ENCODE measurements around the gene MEGF11.

MEGF11 gene

GRCh38 chr15:66022163-66022525 is 231.4 kb downstream of the MEGF11 start:
- H3K4me3 ChIP-seq (ENCODE audit: low read depth, low read length): no peak overlapping the region
- peaks cover 13% of the 10 kb centered on the region for H3K4me1 ChIP-seq
- no peak overlapping the region for H2AFZ ChIP-seq
- no peak for TF ChIP-seq CTCF (IDR thresholded peaks at IDR 0.05)
- H3K4me2 ChIP-seq (ENCODE audit: low read length): no peak overlapping the region
- H3K27me3 ChIP-seq (ENCODE audit: control insufficient read depth, insufficient read depth, low read length): no peaks in the 10 kb centered on the region
- no peaks in the 10 kb centered on the region for H3K79me2 ChIP-seq
- H3K9me3 ChIP-seq (ENCODE audit: control insufficient read depth, low read length): no peaks in the 10 kb centered on the region
- H3K27ac ChIP-seq: peak overlapping the region; percentile 62
- H3K9ac ChIP-seq: no peak overlapping the region
- H3K36me3 ChIP-seq (ENCODE audit: control insufficient read depth, insufficient read depth, low read length): no peaks in the 10 kb centered on the region

- Histone ChIP-seq H3K36me3 (ENCODE audit: control insufficient read depth, insufficient read depth, low read length) (no peaks in the 10 kb centered on the region), H3K4me1 (peaks cover 13% of the 10 kb centered on the region), H3K27me3 (ENCODE audit: control insufficient read depth, insufficient read depth, low read length) (no peaks in the 10 kb centered on the region), H2AFZ (peak overlapping the region; percentile 46), H3K79me2 (no peaks in the 10 kb centered on the region), H3K27ac (peak overlapping the region; percentile 62), H3K4me2 (ENCODE audit: low read length) (no peak overlapping the region), H3K9ac (no peak overlapping the region), H3K4me3 (ENCODE audit: low read depth, low read length) (no peak overlapping the region), H3K9me3 (ENCODE audit: control insufficient read depth, low read length) (no peaks in the 10 kb centered on the region)
- TF ChIP-seq CTCF (IDR thresholded peaks at IDR 0.05): no peak
Measured at GRCh38 chr15:66021496-66022162, 231.9 kb downstream of the MEGF11 start.

GRCh38 chr15:66019826-66020398 is 233.6 kb downstream of the MEGF11 start:
- TF ChIP-seq CTCF (IDR thresholded peaks at IDR 0.05): no peak
- Histone ChIP-seq H2AFZ (no peak overlapping the region), H3K9me3 (ENCODE audit: control insufficient read depth, low read length) (no peaks in the 10 kb centered on the region)

GRCh38 chr15:66019368-66019767 is 234.2 kb downstream of the MEGF11 start:
- no peak overlapping the region for H2AFZ ChIP-seq
- H3K27ac ChIP-seq: no peak overlapping the region
- H3K9ac ChIP-seq: no peak overlapping the region
- no peaks in the 10 kb centered on the region for H3K9me3 ChIP-seq (ENCODE audit: control insufficient read depth, low read length)
- H3K4me1 ChIP-seq: peaks cover 7% of the 10 kb centered on the region
- TF ChIP-seq CTCF (IDR thresholded peaks at IDR 0.05): no peak
- no peaks in the 10 kb centered on the region for H3K79me2 ChIP-seq
- H3K4me2 ChIP-seq (ENCODE audit: low read length): no peak overlapping the region
- no peaks in the 10 kb centered on the region for H3K36me3 ChIP-seq (ENCODE audit: control insufficient read depth, insufficient read depth, low read length)
- H3K27me3 ChIP-seq (ENCODE audit: control insufficient read depth, insufficient read depth, low read length): no peaks in the 10 kb centered on the region
- H3K4me3 ChIP-seq (ENCODE audit: low read depth, low read length): no peak overlapping the region

More at GRCh38 chr15:66019826-66020398, 233.6 kb downstream of the MEGF11 start:
- H3K4me3 ChIP-seq (ENCODE audit: low read depth, low read length): no peak overlapping the region
- no peak overlapping the region for H3K27ac ChIP-seq
- no peaks in the 10 kb centered on the region for H3K36me3 ChIP-seq (ENCODE audit: control insufficient read depth, insufficient read depth, low read length)
- H3K4me1 ChIP-seq: peaks cover 11% of the 10 kb centered on the region
- no peak overlapping the region for H3K4me2 ChIP-seq (ENCODE audit: low read length)
- no peaks in the 10 kb centered on the region for H3K27me3 ChIP-seq (ENCODE audit: control insufficient read depth, insufficient read depth, low read length)
- no peak overlapping the region for H3K9ac ChIP-seq
- H3K79me2 ChIP-seq: no peaks in the 10 kb centered on the region

- no peaks in the 10 kb centered on the region for H3K27me3 ChIP-seq (ENCODE audit: control insufficient read depth, insufficient read depth, low read length)
Measured at GRCh38 chr15:66018488-66018797, 235.1 kb downstream of the MEGF11 start.

More at GRCh38 chr15:66018488-66018797, 235.1 kb downstream of the MEGF11 start:
- no peak overlapping the region for H3K27ac ChIP-seq
- no peak for TF ChIP-seq CTCF (IDR thresholded peaks at IDR 0.05)
- H2AFZ ChIP-seq: no peak overlapping the region
- no peaks in the 10 kb centered on the region for H3K79me2 ChIP-seq
- H3K4me3 ChIP-seq (ENCODE audit: low read depth, low read length): no peak overlapping the region
- no peak overlapping the region for H3K9ac ChIP-seq
- H3K4me2 ChIP-seq (ENCODE audit: low read length): no peak overlapping the region
- no peaks in the 10 kb centered on the region for H3K36me3 ChIP-seq (ENCODE audit: control insufficient read depth, insufficient read depth, low read length)
- H3K9me3 ChIP-seq (ENCODE audit: control insufficient read depth, low read length): no peaks in the 10 kb centered on the region
- peaks cover 7% of the 10 kb centered on the region for H3K4me1 ChIP-seq

Measured in parathyroid adenoma (tissue), 2 donors.